Measurements from ENCODE around the gene RBL2. TPM values are rescaled to one million over a fixed set of nuclear protein-coding genes. Genes with fewer than 3 reads are reported as not detected.

RBL2 gene
- total and polyA plus RNA-seq, 9 of the 15 experiments (the other 6 are each of a cell fraction or from before 2014, with no cell fraction given) = 7.8 to 76.3 (median 28.5) TPM

DNA sequence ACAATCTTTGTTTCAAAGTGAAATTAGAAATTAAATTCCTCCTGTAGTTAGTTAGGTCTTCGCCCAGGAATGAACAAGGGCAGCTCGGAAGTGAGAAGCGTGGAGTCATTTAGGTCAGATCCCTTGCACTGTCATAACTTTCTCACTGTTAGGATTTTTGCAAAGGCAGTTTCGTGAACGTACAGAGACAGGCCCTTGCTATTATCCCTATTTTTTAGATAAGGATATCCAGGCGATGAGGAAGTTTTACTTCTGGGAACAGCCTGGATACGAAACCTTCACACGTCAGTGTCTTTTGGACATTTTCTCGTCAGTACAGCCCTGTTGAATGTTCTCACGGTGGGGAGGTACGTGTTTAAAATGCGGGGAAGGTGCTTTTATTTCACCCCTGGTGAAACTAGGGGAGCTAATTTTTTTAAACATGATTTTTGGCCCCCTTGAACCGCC lies 318 bp upstream of the RBL2 start (continued):
- TF ChIP-seq ZNF12 (CRISPR knock-in tag; IDR thresholded peaks at IDR 0.05) = no peak
- TF ChIP-seq GABPB2 (CRISPR knock-in tag; conservative IDR thresholded peaks at IDR 0.05) = no peak
- no peak for TF ChIP-seq RBM34 (IDR thresholded peaks at IDR 0.05; ENCODE audit: borderline replicate concordance, insufficient read depth, low read length)
- no peak for TF ChIP-seq NR2C2 (CRISPR knock-in tag; IDR thresholded peaks at IDR 0.05)
- TF ChIP-seq NR2C2 (tag; IDR thresholded peaks at IDR 0.05) = peak; percentile 85
- TF ChIP-seq, protein P1, sequence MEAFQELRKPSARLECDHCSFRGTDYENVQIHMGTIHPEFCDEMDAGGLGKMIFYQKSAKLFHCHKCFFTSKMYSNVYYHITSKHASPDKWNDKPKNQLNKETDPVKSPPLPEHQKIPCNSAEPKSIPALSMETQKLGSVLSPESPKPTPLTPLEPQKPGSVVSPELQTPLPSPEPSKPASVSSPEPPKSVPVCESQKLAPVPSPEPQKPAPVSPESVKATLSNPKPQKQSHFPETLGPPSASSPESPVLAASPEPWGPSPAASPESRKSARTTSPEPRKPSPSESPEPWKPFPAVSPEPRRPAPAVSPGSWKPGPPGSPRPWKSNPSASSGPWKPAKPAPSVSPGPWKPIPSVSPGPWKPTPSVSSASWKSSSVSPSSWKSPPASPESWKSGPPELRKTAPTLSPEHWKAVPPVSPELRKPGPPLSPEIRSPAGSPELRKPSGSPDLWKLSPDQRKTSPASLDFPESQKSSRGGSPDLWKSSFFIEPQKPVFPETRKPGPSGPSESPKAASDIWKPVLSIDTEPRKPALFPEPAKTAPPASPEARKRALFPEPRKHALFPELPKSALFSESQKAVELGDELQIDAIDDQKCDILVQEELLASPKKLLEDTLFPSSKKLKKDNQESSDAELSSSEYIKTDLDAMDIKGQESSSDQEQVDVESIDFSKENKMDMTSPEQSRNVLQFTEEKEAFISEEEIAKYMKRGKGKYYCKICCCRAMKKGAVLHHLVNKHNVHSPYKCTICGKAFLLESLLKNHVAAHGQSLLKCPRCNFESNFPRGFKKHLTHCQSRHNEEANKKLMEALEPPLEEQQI (IDR thresholded peaks at IDR 0.05) = no peak
- TF ChIP-seq, protein P2, sequence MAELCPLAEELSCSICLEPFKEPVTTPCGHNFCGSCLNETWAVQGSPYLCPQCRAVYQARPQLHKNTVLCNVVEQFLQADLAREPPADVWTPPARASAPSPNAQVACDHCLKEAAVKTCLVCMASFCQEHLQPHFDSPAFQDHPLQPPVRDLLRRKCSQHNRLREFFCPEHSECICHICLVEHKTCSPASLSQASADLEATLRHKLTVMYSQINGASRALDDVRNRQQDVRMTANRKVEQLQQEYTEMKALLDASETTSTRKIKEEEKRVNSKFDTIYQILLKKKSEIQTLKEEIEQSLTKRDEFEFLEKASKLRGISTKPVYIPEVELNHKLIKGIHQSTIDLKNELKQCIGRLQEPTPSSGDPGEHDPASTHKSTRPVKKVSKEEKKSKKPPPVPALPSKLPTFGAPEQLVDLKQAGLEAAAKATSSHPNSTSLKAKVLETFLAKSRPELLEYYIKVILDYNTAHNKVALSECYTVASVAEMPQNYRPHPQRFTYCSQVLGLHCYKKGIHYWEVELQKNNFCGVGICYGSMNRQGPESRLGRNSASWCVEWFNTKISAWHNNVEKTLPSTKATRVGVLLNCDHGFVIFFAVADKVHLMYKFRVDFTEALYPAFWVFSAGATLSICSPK (IDR thresholded peaks at IDR 0.05; ENCODE audit: borderline replicate concordance) = no peak
- TF ChIP-seq LCOR (CRISPR knock-in tag; IDR thresholded peaks at IDR 0.05) = 0 out of 2 replicates have a peak, but pooled peaks have one; percentile 41
- TF ChIP-seq, protein P3, sequence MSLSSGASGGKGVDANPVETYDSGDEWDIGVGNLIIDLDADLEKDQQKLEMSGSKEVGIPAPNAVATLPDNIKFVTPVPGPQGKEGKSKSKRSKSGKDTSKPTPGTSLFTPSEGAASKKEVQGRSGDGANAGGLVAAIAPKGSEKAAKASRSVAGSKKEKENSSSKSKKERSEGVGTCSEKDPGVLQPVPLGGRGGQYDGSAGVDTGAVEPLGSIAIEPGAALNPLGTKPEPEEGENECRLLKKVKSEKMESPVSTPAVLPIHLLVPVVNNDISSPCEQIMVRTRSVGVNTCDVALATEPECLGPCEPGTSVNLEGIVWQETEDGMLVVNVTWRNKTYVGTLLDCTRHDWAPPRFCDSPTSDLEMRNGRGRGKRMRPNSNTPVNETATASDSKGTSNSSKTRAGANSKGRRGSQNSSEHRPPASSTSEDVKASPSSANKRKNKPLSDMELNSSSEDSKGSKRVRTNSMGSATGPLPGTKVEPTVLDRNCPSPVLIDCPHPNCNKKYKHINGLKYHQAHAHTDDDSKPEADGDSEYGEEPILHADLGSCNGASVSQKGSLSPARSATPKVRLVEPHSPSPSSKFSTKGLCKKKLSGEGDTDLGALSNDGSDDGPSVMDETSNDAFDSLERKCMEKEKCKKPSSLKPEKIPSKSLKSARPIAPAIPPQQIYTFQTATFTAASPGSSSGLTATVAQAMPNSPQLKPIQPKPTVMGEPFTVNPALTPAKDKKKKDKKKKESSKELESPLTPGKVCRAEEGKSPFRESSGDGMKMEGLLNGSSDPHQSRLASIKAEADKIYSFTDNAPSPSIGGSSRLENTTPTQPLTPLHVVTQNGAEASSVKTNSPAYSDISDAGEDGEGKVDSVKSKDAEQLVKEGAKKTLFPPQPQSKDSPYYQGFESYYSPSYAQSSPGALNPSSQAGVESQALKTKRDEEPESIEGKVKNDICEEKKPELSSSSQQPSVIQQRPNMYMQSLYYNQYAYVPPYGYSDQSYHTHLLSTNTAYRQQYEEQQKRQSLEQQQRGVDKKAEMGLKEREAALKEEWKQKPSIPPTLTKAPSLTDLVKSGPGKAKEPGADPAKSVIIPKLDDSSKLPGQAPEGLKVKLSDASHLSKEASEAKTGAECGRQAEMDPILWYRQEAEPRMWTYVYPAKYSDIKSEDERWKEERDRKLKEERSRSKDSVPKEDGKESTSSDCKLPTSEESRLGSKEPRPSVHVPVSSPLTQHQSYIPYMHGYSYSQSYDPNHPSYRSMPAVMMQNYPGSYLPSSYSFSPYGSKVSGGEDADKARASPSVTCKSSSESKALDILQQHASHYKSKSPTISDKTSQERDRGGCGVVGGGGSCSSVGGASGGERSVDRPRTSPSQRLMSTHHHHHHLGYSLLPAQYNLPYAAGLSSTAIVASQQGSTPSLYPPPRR (CRISPR knock-in tag; IDR thresholded peaks at IDR 0.05; ENCODE audit: borderline replicate concordance) = no peak
- TF ChIP-seq TAF9B (IDR thresholded peaks at IDR 0.05; ENCODE audit: partially characterized antibody) = peak; percentile 0
- no peak for TF ChIP-seq BRF1 (IDR thresholded peaks at IDR 0.05; ENCODE audit: borderline replicate concordance, extremely low read depth, insufficient read length)
- TF ChIP-seq, protein P4, sequence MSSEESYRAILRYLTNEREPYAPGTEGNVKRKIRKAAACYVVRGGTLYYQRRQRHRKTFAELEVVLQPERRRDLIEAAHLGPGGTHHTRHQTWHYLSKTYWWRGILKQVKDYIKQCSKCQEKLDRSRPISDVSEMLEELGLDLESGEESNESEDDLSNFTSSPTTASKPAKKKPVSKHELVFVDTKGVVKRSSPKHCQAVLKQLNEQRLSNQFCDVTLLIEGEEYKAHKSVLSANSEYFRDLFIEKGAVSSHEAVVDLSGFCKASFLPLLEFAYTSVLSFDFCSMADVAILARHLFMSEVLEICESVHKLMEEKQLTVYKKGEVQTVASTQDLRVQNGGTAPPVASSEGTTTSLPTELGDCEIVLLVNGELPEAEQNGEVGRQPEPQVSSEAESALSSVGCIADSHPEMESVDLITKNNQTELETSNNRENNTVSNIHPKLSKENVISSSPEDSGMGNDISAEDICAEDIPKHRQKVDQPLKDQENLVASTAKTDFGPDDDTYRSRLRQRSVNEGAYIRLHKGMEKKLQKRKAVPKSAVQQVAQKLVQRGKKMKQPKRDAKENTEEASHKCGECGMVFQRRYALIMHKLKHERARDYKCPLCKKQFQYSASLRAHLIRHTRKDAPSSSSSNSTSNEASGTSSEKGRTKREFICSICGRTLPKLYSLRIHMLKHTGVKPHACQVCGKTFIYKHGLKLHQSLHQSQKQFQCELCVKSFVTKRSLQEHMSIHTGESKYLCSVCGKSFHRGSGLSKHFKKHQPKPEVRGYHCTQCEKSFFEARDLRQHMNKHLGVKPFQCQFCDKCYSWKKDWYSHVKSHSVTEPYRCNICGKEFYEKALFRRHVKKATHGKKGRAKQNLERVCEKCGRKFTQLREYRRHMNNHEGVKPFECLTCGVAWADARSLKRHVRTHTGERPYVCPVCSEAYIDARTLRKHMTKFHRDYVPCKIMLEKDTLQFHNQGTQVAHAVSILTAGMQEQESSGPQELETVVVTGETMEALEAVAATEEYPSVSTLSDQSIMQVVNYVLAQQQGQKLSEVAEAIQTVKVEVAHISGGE (CRISPR knock-in tag; IDR thresholded peaks at IDR 0.05) = 0 out of 6 replicates have a peak, but pooled peaks of 1 of the 3 experiments have one; percentile 33
- TF ChIP-seq HSF4 (CRISPR knock-in tag; IDR thresholded peaks at IDR 0.05; ENCODE audit: borderline replicate concordance) = no peak
